HEK293 (cell line): ENCODE measurements around the gene ZNF548.

Experiments used
- ZEB2 ChIP-seq: fragments of 450-650 bp; formaldehyde crosslinking; IDR thresholded peaks from 2 replicates; pipeline ENCODE4 v1.5.1; 2016; ENCODE audit warnings: missing biosample characterization, missing genetic modification characterization
- TF ChIP-seq, protein P1 (sequence below): fragments of 450-650 bp; formaldehyde crosslinking; IDR thresholded peaks from 2 replicates; pipeline ENCODE4 v1.5.1; 2016; ENCODE audit warnings: missing biosample characterization, missing genetic modification characterization

GRCh38 chr19:57437931-57438330 is 48.3 kb downstream of the ZNF548 start:
- TF ChIP-seq ZEB2 (tag by site-specific recombination) = no peak
- TF ChIP-seq, protein P1, sequence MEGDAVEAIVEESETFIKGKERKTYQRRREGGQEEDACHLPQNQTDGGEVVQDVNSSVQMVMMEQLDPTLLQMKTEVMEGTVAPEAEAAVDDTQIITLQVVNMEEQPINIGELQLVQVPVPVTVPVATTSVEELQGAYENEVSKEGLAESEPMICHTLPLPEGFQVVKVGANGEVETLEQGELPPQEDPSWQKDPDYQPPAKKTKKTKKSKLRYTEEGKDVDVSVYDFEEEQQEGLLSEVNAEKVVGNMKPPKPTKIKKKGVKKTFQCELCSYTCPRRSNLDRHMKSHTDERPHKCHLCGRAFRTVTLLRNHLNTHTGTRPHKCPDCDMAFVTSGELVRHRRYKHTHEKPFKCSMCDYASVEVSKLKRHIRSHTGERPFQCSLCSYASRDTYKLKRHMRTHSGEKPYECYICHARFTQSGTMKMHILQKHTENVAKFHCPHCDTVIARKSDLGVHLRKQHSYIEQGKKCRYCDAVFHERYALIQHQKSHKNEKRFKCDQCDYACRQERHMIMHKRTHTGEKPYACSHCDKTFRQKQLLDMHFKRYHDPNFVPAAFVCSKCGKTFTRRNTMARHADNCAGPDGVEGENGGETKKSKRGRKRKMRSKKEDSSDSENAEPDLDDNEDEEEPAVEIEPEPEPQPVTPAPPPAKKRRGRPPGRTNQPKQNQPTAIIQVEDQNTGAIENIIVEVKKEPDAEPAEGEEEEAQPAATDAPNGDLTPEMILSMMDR (tag by site-specific recombination) = no peak
